TTC549 (cell line): Measurements from ENCODE around the gene TH.
"Not testable (repeated sequence)": the region's sequence is repeated elsewhere in the genome, so short reads cannot be mapped to it uniquely, and the experiment has no call there.

ENCODE experiments used
- FAIRE-seq: peaks from 2 replicates; lab custom pipeline; 2012; peaks lifted over from hg19 to GRCh38; lab: Jason Lieb, UNC

TH gene

DNA sequence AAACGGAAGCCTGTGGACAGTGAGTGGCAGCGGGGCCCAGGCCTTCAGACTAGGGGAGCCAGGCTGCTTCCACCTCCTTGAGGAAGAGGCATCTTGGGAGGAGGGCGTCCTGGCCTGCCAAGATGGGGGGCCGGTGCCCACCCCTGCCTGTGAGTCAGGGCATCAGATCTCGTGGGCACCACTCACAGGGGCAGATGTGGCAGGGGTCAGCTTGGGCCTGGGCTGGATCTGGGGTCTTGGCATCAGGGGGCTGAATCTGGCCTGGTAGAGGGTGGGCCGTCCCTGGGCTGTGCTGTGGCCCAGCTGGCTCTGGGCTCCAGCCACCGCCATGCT lies 24.1 kb upstream of the TH start:
- FAIRE-seq = no peak

DNA sequence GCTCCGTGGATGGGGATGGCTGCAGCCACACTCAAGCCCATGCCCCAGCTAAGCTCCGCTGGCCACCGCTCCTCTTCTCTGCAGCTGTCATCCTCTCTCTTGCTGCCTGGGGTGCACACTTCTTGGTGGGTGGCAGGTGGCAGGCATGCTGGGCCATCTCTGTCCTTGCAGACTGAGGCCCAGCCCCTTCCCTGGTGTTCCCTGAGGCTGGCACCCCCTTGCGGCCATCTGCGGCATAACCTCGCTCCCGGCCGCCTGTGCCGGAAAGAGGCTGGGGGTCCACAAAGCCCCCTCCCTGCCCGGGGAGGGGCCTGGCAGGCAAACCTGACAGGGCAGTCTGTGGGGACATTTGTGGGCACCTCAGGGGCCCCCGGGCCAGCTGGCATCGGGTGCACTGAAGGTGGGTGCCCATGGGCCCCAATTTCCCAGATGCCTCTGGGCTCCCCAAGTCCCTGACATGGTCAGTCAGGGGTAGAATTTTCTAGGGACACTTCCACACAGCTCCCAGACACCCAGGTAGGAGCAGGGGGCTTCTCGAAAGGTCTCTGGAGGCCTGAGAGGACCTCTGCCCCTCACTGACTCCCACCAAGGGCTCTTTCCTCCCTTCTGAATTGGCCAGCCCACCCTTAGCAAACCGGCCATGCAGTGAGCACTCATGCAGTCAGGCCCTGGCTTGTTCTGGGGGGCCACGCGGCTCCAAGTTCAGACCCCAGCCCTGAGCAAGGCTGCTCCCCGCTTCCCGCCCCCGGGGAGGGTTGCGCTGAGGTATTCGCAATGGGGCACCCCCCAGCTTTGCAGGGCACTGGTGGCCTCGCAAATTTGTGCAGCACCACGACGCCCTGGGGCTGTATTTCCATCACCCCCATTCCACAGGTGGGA lies 23.5 kb upstream of the TH start:
- no peak for FAIRE-seq

DNA sequence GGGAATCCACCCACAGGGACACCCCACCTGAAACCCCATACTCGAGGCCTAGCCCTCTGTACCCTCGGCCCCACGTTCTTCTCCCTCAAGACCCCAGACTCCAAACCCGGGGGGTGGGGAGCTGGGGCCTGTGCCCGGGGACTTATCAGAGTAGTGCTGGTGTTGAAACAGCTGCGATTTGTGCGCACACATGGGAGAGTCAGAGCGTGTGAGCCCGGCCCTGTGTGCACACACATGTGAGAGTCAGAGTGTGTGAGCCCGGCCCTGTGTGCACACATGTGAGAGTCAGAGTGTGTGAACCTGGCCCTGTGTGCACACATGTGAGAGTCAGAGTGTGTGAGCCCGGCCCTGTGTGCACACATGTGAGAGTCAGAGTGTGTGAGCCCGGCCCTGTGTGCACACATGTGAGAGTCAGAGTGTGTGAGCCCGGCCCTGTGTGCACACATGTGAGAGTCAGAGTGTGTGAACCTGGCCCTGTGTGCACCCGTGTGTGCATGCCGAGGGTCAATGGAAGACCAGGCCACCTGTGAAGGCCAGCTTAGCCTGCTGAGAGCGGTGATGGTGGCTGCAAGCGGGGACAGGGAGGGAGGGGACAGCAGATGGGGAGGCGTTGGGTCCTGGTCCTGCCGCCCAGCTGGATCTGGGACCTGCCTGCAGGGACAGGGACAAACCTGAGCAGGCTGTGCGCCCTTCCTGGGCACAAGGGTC lies 22.4 kb upstream of the TH start:
- FAIRE-seq = not testable (repeated sequence)

DNA sequence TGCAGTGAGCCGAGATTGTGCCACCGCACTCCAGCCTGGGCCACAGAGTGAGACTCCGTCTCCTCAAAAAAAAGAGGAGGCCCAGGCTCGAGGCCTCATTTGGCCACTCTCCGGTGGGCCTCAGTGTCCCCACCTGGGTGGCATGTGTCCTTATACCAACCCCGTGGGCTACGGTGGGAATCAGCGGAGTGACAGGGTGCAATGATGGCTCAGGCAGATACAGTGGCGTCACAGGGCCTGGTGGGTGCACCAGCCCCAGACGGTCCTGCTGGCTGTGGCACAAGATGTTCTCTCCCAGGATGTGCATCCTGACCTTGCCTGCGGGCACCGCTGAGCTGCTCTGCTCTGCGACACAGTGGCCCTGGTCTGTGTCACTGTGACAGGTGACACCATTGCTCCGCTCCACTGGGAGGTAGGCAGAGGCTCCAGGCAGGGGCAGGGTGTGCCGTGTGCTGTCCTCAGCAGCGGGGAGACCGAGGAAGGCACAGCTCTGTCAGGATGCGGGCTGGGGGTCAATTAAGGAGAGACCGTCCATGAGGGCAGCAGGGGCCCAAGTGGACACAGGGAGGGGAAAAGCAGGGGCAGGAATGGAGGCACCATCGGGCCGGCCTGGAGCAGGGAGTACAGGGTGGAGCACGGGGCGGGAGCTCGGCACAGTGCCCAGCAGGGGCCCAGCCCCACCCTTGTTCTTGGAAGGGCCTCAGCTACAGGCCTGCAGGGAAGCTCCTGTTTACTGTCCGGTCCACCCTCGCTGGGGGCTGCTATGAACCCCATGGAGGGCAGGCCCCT lies 21.7 kb upstream of the TH start:
- FAIRE-seq = no peak

DNA sequence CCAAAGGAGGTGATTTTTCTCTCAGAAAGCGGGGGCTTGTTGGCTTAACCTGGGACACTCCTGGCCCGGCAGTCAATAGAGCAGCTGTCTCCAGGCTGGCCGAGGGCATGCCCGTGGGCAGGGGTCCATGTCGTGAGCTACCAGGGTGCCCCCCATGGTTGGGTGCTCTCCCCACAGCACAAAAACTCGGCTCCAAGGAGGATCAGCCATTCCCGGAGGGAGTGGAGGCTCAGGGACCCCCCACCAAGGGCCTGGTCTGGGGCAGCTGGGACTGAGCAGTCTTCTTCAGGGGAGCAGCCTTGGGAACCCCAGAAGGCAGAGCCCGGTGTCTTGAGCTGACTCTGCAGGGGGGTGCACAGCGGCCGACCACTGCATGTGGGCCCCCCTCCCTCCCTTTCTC lies 20.8 kb upstream of the TH start:
- no peak for FAIRE-seq

DNA sequence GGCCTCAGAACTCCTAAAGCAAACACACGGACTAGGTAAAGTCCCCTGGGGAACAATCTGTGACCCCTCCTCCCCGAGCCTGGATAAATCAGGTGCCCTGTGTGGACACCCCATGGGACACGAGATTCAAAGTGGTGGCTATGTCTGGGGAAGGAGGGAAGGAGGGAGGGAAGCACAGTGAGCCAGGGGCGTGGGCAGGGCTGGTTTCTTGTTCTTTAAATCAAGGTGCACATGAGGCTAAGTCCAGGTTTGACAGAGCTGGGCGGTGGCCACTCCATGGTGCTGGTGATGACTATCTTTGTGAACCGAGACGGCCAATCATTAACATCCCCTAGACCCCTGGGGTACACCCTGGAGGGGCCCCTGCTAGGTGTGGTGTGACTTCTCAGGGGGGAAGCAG lies 20.3 kb upstream of the TH start:
- no peak for FAIRE-seq

DNA sequence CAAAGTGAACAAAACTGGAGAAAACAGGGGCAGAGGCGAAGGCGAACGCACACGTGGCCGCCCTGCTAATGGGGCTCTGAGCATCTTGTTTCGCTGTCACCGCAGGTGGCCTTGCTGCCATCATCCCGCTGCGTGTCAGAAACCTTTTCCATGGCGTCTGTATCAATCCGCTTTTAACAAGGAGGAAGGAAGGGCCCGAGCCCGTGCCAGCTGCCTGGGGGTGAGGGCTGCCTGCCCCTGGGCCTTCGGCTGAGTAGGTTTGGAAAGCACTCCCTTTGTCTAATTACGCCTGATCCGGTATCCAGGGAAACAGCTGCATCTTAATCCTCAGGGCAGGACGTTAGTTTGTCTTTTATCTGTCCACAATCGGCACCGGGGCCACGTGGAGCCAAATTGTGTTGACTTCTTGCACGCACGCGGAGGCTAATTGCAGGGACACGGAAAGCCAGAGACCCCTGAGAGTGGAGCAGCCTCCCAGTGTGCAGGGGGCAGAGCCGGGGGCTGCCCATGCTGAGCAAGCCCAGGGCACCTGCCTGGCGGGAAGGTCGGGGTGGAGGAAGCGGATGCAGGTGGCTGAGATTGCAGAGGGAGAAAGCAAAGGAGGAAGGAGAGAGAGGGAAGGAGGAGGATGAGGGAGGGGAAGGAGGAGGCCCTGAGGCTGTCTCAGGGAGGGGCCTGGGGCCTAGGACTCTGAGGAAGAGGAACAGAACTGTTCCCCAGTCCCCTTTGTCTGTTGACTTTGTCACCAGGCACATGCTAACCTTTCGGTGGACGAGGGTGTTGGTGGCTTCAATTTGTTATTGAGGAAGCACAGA lies 19.2 kb upstream of the TH start:
- FAIRE-seq = no peak

DNA sequence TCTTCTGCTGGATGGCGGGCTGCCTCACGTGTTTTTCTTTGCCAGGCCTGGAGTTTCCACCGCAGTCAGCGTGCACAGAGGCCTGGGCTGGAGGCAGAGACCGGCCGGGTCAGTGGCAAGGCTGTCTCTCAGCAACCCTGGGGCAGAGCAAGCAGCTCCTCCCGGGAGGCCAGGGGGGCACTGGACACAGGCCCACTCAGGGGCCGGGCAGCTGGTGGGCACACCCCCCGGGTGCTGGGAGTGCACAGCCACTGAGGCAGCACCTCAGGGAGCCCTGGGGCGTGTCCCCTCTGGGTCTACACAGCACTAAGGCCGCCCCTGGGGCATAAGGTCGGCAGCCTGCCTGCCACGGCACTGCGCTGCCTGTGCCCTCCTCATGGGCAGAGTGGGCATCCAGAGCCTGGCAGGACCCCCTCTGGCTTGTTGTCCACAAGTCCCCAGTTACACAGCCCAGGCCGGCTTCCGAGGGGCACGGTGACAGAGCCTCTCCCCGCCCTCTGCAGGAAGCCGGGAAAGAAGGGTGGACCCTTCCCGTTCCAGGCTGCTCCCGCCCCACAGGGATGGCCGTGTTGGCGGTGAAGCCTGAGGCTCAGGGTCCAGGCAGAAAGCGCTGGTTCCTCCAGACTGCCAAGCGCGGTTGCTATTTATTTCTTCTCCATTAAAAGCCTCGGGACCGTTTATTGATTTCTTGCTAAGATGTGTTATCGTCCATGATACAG lies 18.5 kb upstream of the TH start:
- no peak for FAIRE-seq

DNA sequence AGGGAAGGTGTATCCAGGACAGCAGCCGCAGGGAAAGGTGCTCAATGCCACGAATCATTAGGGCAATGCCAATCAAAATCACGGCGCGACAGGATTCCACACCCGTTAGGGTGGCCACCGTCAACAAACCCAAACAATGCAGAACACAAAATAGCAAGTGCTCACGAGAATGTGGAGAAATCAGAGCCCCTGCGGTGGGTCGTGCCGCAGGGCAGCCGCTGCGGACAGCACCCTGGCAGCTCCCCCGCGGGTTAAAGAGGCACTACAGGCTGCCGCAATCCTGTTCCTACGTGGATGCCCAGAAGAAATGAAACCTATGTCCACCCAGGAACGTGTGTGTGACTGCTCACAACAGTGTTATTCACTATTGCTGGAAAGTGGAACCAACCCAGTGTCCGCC lies 17.1 kb upstream of the TH start:
- FAIRE-seq = no peak

DNA sequence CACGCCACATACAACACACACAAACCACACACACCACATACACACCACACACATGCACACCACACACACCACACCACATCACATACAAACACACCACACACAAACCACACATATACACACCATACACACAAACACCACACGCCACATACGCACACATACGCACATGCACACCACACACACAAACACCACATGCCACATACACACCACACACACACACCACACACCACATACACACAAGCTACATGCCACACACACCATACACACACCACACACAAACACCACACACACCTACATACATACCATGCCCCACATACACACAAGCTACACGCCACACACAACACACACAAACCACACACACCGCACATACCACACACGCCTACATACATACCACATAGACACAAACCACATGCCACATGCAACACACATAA lies 15.7 kb upstream of the TH start:
- FAIRE-seq = no peak

DNA sequence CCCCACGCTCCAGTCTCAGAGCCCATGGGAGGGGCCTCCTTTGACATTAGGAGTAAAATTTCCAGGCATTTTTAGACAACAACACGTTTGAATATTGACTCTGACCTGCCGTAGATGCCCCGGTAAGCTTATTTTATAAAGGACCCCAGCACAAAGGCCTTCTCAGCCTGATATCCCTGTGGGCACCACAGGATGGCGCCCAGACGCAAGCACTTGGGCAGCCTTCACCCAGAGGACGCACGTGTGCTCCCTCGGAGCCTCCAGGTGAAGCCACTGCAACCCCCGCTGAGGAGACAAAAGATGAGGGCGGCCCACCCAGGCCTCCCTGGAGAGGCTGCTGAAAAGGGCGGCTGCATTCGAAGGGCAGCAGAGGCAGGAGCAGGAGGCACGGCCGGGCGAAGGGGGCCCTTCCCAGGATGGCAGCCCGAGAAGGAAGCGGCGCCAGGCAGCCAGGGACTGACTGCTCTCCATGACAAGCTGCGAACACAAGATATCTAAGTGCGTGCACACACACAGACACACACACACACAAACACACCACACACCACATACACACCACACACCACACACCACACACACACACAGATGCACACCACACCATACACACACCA lies 15.2 kb upstream of the TH start:
- FAIRE-seq = no peak

DNA sequence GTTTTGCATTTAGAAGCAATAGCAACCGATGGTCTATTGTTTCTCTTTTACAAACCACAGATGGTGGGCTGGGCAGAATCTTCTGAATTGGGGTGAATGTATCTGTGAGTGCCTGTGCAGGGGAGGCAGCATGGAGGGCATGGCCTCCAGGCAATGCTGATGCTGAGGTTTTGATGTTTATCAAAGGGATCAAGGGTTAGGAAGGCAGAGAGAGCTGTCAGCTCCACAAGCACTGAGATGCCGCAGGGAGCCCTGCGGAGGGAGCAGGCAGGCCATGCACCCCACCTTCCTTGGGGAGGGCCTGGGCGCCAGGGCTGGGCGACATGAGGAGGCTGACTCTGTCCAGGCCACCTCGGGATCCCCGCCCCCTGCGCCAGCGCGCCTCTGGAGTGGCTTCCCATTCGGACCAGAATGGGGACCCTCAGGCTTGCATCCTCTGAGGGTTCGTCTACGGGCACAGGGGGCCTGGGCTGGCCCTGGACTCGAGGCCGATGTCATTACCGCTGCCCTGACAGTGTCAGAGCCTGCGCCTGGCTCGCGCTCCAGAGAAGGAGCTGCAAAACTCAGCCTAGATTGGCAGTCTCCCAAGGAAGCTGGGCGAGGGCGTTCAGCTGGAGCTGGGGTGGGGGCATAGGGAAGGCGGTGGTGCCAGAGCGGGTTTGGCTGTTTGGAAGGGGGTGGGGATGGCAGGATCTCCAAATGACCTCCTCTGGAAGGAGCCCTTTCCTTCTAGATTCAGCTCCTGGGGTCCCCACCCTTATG lies 13.9 kb upstream of the TH start:
- no peak for FAIRE-seq

DNA sequence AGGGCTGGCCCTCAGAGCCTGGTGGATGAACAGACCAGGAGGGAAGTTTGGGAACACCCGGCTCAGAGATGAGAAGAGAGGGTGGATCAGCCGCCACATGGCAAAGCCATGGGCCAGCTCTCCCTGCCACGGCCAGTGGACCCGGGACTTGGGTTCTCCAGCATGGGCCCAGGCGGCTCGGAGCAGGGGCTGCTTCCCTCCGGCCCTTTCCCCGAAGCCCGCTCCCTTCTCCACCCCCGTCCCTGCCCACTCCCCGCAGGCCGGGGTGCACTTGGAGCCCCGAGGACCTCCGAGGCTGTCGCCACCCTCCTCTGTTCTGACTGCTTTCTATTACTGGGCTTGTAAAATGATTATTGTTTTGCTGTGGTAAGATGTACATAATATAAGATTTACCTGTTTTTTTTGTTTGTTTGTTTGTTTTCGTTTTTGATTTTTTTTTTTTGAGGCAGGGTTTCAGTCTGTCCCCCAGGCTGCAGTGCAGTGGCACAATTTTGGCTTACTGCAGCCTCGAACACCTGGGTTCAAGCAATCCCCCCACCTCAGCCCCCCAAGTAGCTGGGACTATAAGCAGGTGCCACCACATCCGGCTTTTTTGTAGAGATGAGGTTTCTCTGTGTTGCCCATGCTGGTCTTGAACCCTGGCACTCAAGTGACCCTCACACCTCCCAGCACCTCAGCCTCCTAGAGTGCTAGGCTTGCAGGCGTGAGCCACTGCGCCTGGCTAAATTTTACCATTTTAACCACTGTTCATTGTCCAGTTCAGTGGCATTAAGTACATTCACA lies 11.3 kb upstream of the TH start:
- FAIRE-seq = no peak

DNA sequence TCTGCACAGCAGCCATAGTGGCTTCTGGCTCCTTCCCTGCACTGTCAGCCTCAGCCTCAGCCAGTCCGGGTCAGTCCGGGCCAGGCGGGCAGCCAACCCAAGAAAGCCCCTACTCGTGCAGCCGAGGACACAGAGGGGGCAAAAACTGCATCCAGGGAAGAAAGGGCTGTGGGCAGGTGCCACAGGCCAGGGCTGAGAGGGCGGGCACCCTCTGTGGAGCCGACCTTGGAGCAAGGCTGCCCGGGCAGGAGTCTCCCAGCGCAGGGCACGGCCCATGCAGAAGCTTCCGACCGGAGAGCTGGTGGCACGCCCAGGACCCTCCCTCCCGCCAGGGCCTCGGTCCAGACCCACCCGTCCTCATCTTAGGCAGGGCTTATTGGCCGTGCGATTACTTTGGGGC lies 10.5 kb upstream of the TH start:
- FAIRE-seq = no peak

DNA sequence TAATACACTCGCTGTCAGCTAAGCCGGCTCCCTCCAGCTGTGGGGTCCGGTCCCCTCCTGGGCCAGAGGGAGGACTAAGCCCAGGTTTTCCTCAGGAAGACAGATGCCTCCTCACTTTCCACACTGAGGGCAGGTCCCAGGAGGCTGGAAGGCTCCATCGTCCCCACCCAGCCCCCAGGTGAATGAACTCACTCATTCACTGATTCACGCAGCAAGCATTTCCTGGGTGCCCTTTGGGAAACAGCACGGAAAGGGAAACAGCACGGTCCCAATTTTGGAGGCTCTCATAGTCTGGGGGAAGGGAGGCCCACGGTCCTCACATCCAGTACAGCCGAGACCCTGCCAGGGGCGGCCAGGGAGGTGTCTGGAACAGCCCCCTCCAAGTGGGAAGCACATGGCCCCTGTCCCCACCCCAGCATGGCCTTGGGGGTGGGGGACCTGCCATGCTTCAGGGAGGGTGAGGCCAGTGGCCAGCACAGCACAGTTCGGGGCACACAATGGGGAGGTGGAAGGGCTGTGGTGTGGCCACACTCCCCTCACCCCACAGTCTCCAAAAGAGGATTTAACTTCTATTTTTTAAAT lies 9.3 kb upstream of the TH start:
- no peak for FAIRE-seq

DNA sequence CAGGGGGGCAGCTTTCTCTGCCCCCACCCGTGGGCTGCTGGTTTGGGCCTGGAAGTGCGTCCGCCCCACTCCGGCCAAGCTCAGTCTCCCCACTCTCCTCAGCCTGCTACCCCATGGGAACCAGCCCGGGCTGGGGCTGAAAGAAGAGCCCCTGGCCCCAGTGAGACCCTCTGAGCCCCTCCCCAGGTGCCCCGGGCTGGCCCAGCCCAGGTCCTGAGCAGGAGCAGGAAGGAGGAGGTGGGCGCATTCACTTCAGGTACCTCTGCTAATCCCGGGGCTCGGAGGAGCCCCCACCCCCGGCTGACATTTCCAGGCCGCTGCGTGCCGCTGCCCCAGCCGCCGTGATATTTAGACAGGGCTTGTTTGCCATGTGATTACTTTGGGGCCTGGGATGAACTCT lies 8.7 kb upstream of the TH start:
- no peak for FAIRE-seq

DNA sequence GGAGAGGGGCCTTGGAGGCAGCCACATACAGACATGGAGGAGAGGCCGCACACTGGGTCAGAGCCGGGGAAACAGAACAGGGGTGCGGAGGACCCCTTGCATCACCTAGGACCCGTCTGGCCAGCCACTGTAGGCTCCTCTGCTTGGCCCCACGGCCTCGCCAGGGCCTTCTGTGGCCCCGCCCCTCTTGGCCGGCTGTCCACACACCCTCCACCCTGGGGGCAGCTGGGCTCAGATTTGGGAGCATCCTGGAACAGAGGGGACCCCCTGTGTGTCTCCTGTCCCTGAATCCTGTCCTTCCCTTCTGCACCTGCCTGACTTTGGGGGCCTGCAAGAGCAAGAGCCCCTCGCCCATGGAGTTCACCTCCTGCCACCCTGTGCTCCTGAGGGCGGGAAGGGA lies 7.9 kb upstream of the TH start:
- no peak for FAIRE-seq

DNA sequence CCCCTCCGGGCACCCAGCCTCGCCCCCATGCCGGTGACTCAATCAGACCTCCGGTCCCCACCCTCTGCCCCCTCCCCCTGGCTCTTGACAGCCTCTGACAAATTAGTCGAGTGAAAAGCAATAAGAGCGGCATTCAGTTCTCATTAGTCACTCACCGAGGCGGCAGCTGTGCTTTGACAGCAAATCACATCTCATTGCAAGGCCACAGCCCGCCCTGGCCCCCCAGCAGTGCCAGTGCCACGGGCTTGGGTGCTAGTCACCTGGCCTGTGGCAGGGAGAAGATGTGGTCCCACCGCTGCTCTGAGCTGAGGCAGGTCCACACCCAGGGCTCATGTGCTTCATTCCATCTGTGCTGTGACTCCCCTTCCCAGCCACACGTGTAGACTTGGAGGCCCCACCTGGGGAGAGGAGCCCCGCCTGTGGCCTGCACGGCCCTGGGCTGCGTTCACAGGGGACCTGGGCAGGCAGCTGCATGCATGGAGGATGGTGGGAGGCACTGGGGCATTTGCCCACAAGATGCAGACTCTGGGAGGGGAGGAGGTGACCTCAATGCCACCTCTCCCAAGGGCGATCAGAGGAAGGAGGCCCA lies 7.4 kb upstream of the TH start:
- no peak for FAIRE-seq
